ENCODE data around the gene SIX3. TPM values are rescaled to one million over a fixed set of nuclear protein-coding genes. Genes with fewer than 3 reads are reported as not detected.

The SIX3 gene
- total RNA-seq, 2 experiments from 2014 or later, result not detected

DNA sequence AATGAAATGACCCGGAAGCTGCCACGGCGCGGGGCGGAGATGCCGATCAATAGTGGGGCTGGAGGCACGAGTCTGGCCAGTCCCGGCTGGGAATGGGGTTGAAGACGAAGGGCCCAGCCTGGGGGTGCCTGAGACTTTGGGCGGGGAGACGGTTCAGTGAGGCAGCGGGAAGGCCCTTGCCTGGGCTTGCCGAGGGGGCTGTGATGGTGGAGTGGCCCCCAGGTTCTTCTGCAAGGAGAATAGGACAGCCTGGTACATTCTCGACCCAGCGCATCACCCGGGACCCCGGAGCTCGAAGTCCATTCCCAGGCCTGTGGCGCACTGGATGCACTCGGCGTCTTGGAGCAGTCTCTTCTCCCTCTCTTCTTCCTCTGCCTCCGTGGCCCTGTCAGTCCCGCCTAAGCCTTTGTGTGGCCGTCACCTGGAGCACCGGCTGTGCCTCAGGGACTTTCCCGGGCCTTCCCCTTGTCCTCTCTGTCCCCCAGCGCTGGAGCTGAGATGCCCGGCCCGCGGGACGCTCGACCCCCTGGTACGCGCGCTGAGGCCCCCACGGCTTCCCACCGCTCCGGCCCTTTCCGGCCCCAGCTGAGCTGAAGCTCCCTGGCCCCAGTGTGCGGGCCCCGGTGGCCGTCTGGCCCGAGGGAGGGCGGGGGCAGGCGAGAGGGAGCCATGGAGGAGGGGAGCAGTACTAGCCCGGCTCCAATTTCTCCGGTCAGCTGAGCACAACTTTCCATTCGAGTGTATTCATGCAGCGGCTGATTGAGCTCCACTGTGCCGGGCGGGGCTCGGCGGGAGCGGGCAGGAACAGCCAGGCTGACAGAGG lies 8.0 kb downstream of the SIX3 start:
- ChIA-PET POLR2A (interaction anchor here (0.6 kb wide), 1 partner anchor 577 kb away, joined by 3 read pairs; no protein-coding TSS in a partner anchor), CTCF (interaction anchor here (0.9 to 1.2 kb wide), 4 partner anchors 12 to 553 kb away, joined by 3 to 5 read pairs (median 3); no protein-coding TSS in a partner anchor)
- Mint-ChIP-seq H3K9me3 (no peaks in the 10 kb centered on the region), H3K4me3 (no peak overlapping the region), H3K27me3 (peaks cover 80% of the 10 kb centered on the region), H3K36me3 (ENCODE audit: low read depth) (no peaks in the 10 kb centered on the region), H3K4me1 (ENCODE audit: low read depth) (peaks cover 21% of the 10 kb centered on the region), H3K27ac (no peak overlapping the region)
- ATAC-seq, result no peak
- DNase-seq, result no peak
- TF ChIP-seq, protein P1, sequence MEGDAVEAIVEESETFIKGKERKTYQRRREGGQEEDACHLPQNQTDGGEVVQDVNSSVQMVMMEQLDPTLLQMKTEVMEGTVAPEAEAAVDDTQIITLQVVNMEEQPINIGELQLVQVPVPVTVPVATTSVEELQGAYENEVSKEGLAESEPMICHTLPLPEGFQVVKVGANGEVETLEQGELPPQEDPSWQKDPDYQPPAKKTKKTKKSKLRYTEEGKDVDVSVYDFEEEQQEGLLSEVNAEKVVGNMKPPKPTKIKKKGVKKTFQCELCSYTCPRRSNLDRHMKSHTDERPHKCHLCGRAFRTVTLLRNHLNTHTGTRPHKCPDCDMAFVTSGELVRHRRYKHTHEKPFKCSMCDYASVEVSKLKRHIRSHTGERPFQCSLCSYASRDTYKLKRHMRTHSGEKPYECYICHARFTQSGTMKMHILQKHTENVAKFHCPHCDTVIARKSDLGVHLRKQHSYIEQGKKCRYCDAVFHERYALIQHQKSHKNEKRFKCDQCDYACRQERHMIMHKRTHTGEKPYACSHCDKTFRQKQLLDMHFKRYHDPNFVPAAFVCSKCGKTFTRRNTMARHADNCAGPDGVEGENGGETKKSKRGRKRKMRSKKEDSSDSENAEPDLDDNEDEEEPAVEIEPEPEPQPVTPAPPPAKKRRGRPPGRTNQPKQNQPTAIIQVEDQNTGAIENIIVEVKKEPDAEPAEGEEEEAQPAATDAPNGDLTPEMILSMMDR (IDR thresholded peaks at IDR 0.05), result no peak
- intact Hi-C loops (cut with micrococcal nuclease), result loop anchor here (10.0 kb wide), 3 partner anchors 385 to 905 kb away; no protein-coding TSS in a partner anchor

DNA sequence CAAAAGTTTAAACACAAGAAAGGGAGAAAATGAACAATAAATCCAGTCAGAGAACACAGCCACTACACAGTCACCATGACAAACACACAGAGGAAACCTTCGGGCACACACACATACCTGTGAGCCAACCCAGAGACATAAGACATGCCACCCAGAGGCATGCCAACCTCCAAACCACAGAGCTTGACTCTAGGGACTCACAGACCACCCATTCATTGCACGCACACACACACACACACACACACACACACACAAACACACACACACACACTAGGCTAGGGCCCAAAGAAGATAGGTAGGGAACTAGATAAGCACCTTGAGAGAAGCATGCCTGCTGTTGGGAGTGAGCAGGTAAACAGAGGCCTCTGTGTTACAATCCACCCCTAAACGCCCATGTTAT lies 9.1 kb downstream of the SIX3 start:
- ATAC-seq (no peak), DNase-seq (no peak)
- Mint-ChIP-seq H3K4me3 (no peak overlapping the region), H3K27me3 (peaks cover 78% of the 10 kb centered on the region), H3K9me3 (no peaks in the 10 kb centered on the region), H3K36me3 (ENCODE audit: low read depth) (no peaks in the 10 kb centered on the region), H3K27ac (no peak overlapping the region), H3K4me1 (ENCODE audit: low read depth) (peaks cover 21% of the 10 kb centered on the region)
- TF ChIP-seq, protein P1 (IDR thresholded peaks at IDR 0.05), result no peak
- CTCF ChIA-PET, result interaction anchor here (0.9 to 1.7 kb wide), 2 partner anchors 27 to 146 kb away, joined by 3 to 5 read pairs; no protein-coding TSS in a partner anchor
- intact Hi-C loops (cut with micrococcal nuclease), result loop anchor here (10.0 kb wide), 3 partner anchors 386 to 906 kb away; no protein-coding TSS in a partner anchor
- POLR2A ChIA-PET, result no interaction called here

DNA sequence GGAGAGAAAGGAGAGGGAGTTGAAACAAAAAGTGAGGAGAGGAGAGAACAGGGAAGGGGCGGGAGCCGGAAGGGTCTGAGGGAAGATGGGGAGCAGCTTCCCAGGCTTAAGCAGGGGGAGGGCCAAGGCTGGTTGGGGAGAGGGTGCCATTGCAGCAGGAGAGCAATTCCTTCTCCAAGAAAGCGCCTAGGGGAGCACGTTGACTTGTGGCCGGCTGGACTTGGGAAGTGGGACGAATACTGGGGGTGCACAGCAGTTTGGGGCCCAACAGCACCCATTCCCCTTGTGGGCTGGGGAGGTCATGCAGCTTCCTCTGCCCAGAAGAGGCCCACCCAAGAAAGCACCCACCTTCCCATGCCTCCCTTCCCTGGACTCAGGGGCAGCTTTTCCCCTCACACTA lies 9.6 kb downstream of the SIX3 start:
- H3K27me3 Mint-ChIP-seq, result peaks cover 76% of the 10 kb centered on the region
- peaks cover 21% of the 10 kb centered on the region for H3K4me1 Mint-ChIP-seq (ENCODE audit: low read depth)
- no peaks in the 10 kb centered on the region for H3K36me3 Mint-ChIP-seq (ENCODE audit: low read depth)
- ChIA-PET POLR2A (no interaction called here), CTCF (interaction anchor here (1.7 to 8.3 kb wide), 2 partner anchors 28 to 470 kb away, joined by 5 to 100 read pairs; no protein-coding TSS in a partner anchor)
- TF ChIP-seq, protein P1 (IDR thresholded peaks at IDR 0.05), result no peak
- H3K4me3 Mint-ChIP-seq, result no peak overlapping the region
- ATAC-seq (no peak), DNase-seq (no peak)
- H3K9me3 Mint-ChIP-seq, result no peaks in the 10 kb centered on the region
- intact Hi-C loops (cut with micrococcal nuclease), result loop anchor here (10.0 kb wide), 3 partner anchors 386 to 906 kb away; no protein-coding TSS in a partner anchor
- H3K27ac Mint-ChIP-seq, result no peak overlapping the region

DNA sequence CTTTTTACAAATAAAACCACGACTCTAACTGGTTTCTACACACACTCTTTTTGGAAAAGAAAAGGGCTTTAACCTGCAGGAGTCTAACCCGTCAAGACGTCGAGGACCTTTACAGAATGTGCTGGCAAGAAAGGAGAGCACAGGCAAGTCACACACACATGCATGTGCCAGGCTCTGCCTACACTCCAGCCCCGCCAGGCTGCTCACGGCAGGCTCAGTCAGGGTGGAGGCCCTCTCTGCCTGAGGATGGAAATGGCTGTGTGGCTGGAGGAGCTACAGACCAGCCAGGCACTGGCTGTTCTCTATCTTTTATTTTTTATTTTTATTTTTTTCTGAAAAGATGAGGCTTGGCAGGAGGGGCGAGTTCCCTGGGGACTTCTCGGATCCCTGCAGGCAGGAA lies 10.2 kb downstream of the SIX3 start:
- H3K9me3 Mint-ChIP-seq, result no peaks in the 10 kb centered on the region
- no peaks in the 10 kb centered on the region for H3K36me3 Mint-ChIP-seq (ENCODE audit: low read depth)
- no peak overlapping the region for H3K4me3 Mint-ChIP-seq
- peaks cover 21% of the 10 kb centered on the region for H3K4me1 Mint-ChIP-seq (ENCODE audit: low read depth)
- POLR2A ChIA-PET, result no interaction called here
- TF ChIP-seq, protein P1 (IDR thresholded peaks at IDR 0.05), result no peak
- intact Hi-C loops (cut with micrococcal nuclease), result loop anchor here (10.0 kb wide), 3 partner anchors 387 to 907 kb away; no protein-coding TSS in a partner anchor
- H3K27ac Mint-ChIP-seq, result no peak overlapping the region
- CTCF ChIA-PET, result interaction anchor here (1.7 to 8.3 kb wide), 2 partner anchors 28 to 471 kb away, joined by 5 to 100 read pairs; no protein-coding TSS in a partner anchor
- no peak for ATAC-seq
- DNase-seq, result no peak
- H3K27me3 Mint-ChIP-seq, result peaks cover 76% of the 10 kb centered on the region
